NCI-H146 (cell line): ENCODE data around the gene ST3GAL3.
A peak's percentile ranks its signal among the peaks of the same experiment; 100 is the strongest.

Source experiments
- DNase-seq: peaks from one replicate; lab custom pipeline; 2025; lab: John Stamatoyannopoulos, UW

Gene ST3GAL3

DNA sequence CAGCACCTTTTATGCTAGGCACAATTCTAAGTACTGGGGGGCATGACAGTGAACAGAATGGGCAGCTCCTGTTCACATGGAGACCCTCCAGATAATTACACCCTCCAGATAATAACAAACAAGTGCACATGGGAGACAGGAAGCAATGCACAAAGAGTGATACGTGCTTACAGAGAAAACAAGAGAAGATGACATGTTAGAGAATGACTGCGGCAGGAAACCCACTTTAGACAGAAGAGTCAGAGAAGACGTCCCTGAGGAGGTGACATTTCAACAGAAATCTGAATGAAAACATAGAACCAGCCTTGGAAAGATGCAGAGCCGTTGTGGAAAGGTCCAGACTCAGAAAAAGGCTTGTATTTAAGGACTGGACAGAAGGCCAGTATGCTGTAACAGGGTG, 171.5 kb downstream of the ST3GAL3 start:
- DNase-seq: peak; percentile 63

DNA sequence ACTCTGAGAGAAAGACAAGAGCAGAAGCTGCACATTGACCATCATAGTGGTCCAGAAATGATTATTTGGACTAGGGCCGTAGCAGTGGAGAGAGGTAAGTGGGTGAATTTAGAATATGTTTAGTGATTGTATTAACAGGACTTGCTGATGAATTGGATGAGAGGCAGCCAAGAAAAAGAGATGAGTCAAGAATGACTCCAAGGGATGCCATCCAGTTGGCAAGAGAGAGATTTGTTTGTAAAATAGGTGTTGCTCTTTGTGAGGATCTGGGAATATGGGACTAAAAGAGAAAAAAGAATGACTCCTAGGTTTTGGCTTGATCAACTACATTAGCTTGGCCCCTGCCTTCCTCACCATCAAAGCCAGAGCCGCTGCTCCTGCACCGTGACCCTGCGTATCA, 172.1 kb downstream of the ST3GAL3 start:
- DNase-seq: no peak

DNA sequence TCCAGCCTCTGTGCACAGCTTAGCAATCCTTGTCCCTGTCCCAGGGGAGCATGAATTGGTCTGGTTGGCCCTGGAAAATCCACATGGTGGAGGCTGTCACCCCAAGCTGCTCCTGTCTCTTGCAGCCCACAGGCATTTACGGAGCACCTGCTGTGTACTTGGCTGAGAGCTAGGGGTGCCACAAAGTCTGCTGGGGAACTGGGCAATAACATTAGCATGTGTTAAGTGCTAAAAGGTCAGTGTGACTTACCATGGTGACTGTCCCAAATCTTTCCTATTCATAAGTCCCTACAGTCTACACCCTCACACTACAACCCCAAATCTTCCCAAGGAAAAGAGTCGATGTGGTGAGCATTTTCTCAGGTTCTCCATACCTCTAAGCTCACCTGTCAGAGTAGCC, 172.7 kb downstream of the ST3GAL3 start:
- no peak for DNase-seq

DNA sequence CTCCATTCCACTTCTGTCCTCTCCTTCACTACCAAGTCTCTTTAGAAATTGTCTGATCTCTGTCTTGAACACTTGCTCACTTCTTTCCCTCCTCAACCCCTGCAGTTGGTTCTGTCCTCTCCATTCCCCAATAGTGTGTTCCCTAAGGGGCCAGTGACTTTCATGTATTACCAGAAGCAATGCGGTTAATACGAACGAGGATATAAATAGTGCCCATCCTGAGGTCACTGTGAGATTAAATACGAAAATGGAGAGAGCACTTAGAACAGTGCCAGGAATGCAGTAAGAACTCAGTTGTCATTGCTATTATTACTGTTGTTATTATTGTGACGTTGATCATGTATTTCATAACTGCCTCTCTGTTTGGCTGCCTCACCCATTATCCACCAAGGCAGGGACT, 173.3 kb downstream of the ST3GAL3 start:
- DNase-seq: no peak

DNA sequence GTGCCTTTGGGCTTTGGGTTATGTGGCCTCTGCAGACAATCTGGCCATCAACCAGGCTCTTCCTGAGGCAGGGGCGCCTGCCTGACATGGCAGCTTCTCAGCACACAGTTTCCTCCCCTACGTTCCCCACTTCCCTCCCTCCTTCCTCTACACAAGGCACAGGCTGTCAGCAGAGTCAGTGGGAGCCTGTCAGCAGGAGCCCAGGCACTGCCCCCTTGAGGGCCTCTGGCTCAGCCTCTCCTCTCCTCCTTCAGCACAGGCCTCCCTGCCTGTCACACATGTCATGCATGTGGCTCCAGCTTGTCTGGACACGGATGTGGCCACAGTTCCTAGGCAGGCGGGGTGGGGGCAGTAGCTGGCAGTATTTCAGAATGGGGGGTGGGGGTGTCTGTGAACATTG, 174.1 kb downstream of the ST3GAL3 start:
- DNase-seq: no peak

DNA sequence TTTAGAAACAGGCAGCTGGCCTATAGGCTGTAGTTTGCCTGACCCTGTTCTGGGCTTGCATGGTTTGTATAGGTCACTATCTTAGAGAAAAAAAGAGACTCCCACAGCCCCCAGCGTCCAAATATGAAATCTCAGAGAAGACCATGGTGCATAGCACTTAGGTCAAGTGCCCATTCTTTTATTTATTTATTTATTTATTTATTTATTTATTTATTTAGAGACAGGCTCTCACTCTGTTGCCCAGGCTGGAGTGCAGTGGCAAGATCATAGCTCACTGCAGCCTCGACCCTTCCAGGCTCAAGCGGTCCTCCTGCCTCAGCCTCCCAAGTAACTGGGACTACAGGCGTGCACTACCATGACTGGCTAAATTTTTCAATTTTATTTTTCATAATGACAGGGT, 175.4 kb downstream of the ST3GAL3 start:
- no peak for DNase-seq

DNA sequence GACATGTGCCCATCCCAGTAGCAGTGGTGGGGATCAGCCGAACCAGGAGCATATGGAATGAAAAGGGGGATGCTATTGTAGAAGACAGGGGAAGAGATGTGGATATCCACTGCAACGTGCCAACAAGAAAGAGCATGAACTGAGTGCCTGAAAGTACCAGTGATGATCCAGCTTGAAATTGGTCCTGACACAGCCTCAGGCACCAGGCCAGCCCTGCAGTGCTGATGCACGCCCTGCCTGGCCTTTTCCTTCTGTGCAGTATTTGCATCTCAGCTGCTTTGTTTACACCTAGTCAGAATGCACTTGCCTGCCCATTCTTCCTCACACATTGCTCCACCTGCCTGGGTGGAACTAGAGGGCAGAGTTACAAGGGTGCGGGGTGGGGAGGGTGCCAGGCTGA, 176.0 kb downstream of the ST3GAL3 start:
- peak; percentile 23 for DNase-seq

DNA sequence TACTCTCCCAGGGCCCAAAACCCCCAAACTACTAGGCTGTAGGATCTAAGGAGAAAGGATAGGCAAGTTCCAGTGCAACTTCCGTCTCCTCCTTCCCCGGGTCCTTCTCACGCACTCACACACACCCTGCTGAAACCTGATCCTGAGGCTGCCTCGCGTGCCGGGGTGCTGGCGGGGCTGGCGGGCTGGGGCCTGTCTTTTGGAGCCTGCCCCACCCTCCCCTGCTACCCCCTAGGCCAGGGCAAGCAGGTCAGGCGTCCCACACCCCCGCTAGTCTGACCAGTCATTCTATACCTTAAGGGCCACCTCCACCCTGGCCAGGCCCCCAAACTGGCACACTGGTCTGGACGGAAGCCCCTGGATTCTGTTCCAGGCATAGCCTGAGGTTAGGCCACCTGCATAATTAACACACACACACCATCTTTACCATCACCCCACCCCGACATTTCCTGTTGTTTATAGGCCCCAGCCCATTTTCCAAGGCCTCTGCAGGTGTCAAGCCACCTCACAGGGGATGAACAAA, 178.0 kb downstream of the ST3GAL3 start:
- DNase-seq: peak; percentile 62

DNA sequence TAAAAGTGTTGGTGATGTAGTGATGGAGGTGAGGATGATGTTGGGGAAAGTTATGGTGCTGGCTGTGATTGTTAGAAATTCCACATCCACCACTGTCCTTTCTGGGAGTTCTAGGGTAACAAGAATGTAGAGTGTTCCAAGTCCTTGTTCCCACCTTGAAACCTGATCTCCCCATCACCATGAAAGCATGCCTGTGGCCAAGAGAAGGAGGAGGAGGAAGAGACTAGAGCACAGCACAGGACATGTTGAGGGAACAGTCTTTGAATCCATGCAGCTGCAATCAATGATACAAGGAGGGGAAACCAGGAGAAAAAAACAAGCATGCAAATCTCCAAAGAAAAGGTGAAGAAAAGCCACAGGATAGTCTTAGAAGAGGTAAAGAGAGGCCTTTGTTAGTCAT, 180.4 kb downstream of the ST3GAL3 start:
- no peak for DNase-seq

DNA sequence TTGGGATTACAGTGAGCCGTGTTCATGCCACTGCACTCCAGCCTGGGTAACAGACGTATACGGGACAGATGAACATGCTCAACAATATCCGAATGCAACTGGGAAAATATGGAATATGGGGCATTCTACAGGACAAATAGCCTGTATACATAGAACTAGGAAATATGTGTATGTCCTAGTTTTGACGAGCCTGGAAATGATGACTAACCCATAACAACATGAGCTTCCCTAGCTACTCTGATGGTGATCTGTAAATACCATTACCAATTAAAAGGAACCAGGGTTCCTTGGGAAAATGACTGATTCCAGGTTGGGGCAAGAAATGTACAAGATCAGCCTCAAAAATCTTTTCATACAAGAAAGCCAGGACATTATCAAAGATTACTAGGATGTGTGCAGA, 183.5 kb downstream of the ST3GAL3 start:
- no peak for DNase-seq

DNA sequence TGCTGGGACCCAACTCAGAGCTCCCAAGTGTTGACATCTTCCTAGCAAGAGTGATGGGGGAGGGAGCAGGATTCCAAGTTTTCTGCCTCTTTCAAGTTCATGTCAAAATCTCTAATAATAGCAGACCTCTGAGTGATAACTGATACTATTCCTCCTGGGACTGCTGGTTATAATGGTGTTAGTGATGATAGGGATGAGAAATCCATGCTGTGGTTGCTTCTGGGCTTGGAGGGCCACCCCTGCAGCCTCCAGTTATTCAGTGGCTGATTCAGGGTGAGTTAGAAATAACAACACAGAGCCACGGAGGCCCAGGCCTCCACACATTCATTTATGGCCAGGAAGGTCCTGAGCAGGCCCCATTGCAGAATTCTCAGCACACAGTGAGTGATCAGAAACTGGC, 185.7 kb downstream of the ST3GAL3 start:
- DNase-seq: no peak

DNA sequence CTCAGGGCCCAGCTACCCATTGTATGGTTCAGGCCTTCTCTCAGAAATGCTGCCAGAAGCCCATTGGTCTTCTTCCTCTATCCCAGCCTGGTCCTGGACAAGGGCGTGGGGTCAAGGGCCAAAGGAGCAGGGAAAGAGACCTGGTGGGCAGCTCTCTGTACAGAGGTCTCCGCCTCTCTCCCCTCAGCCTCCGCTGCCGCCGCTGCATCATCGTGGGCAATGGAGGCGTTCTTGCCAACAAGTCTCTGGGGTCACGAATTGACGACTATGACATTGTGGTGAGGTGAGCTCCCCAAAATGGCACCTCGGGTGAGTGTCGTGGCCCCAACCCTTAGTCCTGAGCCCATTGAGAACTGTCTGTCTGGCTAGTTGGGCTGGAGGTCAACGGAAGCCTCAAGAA, 191.6 kb downstream of the ST3GAL3 start:
- DNase-seq: no peak

DNA sequence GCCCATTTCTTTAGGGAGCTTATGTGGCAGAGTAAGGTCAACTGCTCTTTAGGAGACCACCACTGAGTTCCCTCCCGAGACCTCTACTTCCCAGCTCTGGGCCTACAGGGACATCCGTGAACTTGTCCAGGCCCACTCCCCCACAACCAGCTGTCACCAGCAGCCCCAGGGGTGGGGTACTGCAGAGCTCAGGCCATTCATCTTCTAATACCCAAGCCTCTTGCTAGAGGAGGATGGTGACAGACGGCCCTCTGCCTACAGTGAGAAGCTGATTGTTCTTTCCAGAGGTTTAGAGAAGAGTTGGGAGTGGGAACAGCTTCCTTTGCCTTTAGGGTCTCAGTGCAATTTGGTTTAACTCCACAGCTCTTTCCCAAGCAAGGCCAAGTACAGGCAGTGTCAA, 193.1 kb downstream of the ST3GAL3 start:
- no peak for DNase-seq

DNA sequence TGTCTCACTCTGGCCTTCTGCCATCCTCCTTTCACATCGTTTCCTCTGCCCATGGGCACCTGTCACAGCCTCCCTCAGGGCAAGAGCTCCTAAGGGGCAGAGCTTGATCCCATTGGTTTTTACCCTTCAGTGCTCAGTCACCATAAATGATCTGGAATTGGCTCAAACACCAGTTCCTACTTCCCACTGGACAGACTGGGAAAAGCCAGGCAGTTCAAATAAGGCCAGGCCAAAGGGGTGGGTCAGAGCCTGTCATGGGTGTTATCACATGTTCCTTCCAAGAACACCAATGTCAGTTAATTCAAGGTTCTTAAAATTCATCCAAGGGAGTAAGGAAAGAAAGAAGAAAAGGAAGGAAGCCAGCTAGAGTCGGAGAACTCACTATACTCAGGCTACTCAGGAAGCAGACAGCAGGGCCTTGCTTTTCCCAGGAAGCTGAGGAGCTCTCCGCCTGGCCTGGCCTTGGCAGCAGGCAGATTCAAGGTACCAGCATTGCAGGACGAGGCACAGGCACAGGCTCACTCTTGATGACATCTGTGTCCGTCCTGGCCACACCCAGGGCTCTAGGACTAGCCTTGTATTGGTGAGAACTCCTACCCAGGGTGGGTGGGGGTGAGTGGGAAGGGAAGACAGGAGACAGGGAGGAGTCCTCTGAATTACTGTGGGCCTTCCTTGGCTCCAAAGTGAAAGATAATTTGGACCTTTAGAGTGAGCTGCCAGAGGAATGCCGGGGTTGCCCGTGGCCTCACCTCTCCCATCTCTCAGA, 194.0 kb downstream of the ST3GAL3 start:
- DNase-seq: no peak

DNA sequence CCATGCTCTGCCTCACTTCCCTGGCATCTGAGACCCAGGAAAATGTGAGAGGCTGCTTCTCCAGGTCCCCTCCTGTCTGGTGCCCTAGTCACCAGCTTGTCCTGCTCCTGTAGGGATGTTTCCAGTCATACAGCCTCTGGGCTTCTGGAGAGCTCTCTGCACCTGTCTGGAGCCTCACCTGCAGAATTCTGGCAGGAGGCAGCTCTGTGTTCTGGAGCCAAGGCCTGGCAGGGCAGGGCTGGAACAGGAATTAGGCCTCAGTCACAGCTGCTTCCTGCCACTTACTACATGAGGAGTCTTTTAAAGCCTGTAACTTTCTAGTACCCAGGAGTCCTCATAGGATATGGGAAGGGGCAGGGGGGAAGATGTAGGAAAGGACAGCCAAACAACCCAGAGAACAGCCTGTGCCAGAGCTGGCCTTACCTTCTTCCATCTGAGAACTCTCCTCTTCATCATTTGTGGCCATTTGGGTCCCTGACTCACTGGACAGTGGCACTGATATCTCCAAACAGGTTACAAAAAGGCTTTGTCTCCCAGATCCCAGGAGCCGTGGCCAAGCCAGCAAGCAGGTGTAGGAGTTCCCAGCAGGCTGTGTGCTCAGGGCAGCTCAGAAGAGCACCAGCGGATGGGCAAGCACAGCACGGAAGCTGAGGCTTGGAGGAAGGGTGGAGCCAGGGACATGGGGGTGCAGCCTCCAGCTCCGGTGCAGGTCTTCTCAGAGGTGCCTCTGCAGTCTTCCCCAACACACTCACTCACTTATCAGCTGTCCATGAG, 194.9 kb downstream of the ST3GAL3 start:
- no peak for DNase-seq

DNA sequence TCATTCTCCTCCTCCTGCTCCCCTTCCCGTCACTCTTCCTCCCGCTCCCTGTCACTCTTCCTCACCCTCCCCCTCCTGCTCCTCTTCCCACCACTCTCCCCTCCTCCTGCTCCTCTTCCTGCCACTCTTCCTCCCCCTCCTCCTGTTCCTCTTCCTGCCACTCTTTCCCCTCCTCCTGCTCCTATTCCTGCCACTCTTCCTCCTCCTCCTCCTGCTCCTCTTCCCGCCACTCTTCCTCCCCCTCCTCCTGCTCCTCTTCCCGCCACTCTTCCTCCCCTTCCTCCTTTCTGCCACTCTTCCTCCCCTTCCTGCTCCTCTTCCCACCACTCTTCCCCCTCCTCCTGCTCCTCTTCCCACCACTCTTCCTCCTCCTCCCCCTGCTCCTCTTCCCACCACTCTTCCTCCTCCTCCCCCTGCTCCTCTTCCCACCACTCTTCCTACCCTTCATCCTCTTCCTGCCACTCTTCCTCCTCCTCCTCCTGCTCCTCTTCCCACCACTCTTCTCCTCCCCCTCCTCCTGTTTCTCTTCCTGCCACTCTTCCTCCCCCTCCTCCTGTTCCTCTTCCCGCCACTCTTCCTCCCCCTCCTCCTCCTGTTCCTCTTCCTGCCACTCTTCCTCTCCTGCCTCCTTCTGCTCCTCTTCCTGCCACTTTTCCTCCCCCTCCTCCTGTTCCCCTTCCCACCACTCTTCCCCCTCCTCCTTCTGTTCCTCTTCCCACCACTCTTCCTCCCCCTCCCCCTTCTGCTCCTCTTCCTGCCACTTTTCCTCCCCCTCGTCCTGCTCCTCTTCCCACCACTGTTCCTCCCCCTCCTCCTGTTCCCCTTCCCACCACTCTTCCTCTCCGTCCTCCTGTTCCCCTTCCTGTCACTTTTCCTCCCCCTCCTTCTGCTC, 197.6 kb downstream of the ST3GAL3 start:
- DNase-seq: no peak

DNA sequence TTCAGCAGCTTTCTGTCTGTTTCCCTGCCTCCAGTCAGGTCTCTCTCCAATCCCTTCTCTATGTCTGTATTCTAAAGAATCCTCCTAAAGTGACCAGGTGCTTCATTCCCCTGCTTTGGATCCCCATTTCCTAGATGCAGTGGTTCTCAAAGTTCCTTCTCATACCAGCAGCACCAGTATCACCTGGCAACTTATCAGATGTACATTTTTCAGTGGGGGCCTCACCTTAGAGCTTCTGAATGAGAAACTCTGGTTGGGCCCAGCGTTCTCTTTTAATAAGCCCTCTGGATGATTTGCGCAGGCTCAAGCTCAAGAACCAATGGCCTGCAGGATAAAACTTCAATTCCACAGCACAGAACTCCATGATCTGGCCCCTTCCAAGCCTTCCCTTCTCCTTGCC, 200.9 kb downstream of the ST3GAL3 start:
- no peak for DNase-seq

DNA sequence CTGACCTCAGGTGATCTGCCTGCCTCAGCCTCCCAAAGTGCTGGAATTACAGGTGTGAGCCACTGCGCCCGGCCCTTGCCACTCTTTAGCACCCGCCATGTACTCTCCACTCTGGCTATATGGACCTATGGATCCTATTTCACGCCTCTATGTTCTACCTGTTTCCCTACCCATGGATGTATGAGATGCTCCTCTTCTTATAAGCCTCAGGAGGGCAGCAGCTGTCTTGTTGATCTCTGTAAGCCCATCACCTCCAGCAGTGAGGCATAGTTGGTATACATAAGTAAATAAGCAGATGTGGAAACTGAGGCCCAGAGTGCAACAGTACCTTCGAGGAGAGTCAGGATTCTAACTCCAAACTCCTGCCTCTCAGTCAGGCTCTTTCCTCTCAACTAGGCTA, 201.5 kb downstream of the ST3GAL3 start:
- no peak for DNase-seq

DNA sequence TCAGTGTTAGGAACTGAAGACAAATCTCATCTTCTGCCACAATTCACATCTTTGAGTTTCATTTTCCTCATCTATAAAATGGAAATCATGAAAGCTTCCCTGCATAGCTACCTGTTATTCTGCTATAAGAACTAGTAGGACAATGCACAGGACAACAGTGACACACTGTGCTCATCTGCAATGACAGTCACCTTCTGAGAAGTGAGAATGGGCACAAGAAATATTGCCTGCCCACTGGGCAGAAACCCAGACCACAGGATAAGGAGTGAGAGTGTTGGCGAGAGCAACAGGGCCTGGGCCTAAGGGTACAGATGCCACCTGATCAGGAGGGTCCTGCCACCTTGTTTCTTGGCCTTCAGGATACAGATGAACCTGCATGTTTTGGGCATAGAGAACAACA, 203.0 kb downstream of the ST3GAL3 start:
- no peak for DNase-seq

DNA sequence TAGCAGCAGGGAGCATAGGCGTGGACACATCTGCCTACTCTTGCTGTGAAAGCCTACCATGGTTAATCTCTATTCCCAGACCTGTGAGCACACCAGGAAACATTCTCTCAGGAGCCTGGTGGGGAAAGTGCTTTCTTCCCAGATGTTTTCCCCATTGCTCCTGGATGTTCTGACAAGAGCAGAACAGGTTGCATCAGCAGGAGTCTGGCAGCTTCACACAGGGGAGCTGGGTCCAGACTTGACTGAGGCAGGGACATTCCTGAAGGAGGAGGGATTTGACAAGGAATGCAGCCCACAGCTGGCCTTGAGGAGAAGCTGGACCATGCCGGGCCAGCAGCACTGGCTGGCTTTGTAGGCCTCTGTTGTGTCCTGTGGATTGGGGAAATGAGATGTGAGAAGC, 205.3 kb downstream of the ST3GAL3 start:
- DNase-seq: no peak

DNA sequence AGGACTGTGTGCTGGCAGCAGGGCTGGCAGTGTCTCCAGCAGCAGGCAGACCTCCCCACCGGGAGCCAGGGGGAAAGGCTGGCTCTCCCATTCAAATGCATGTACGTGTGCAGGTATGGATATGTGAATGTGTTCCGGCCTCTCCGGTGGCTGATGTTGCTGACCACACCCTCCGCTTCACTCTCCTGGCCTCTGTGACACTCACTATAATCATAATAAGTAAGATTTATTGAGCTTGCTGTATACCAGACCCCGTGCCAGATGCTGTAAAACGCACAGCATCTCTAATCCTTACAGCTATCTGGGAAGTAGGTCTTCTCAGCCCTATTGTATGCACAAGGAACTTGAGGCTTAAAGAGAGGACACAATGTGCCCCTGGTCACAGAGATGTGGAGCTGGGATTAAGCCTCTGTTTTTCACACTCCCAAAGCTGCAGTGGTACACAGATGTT, 205.7 kb downstream of the ST3GAL3 start:
- no peak for DNase-seq

DNA sequence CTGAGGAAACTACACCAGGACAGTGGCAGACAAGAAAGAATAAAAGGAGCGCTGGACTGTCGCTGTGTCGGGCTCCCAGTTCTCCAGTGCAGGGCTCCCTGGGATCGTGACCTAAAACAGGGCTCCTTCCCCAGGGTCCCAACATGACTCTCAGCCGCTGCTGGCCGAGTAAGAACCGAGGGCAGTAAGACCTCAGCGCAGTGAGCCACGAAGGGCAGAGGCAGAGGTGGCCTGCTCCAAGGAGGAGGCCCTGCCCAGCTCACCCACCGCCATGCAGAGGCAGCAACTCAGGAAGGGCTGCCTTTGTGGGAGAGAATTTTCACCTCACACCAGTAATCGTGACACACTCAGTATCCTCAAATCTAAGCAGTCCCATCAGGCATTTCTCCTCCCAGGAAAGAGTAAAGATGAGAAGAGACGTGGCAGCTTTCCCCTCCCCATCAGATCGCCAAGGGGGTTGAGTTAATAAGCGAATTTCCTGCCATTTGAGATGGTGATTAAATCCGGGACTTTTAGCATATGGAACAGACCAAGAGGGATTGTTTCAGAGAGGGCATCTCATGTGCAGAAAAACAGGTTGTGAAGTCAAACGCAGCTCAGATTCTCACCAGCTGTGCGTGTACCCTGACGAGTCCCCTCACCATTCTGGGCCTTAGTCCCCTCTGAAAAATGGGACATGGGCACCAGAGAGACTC, 206.5 kb downstream of the ST3GAL3 start:
- DNase-seq: no peak
